Psoas muscle (tissue), 8 donors: ENCODE data around the gene TOMM34. TPM values are rescaled to one million over a fixed set of nuclear protein-coding genes. Genes with fewer than 3 reads are reported as not detected.

Experiments
- ATAC-seq, 4 donors: fragments of 200-7000 bp; cut with Tn5 transposase; one replicate each; pipeline ENCODE4 v1.9.1; 2020; ENCODE audit warnings: moderate library complexity in 3 of 4, mild to moderate bottlenecking in 2 of 4
- DNase-seq, 2 donors: peaks; one replicate each; pipeline ENCODE4 v3.0.0-alpha.2; 2020
- H3K27ac ChIP-seq: fragments of 200-600 bp; one replicate; pipeline ENCODE4 v1.8.0; 2022
- H3K27me3 ChIP-seq, 3 donors: fragments of 200-600 bp in 1 of 3; one replicate each; pipeline versions ENCODE4 v1.6.1 to v1.8.0; 2013 to 2022; ENCODE audit warnings: low read length in 2 of 3, mild to moderate bottlenecking in 2 of 3, moderate library complexity in 1 of 3; ENCODE audit not compliant: insufficient read depth in 3 of 3
- H3K36me3 ChIP-seq, 2 donors: fragments of 200-600 bp in 1 of 2; one replicate each; pipeline versions ENCODE4 v1.6.1 to v1.8.0; 2013 to 2022; ENCODE audit warnings: low read depth in 1 of 2, mild to moderate bottlenecking in 1 of 2, moderate library complexity in 1 of 2; ENCODE audit not compliant: insufficient read depth in 1 of 2
- H3K4me1 ChIP-seq: fragments of 200-600 bp; one replicate; pipeline ENCODE4 v1.8.0; 2022
- H3K4me3 ChIP-seq: fragments of 200-600 bp; one replicate; pipeline ENCODE4 v1.8.0; 2022; ENCODE audit warnings: mild to moderate bottlenecking
- H3K9me3 ChIP-seq: fragments of 200-600 bp; one replicate; pipeline ENCODE4 v1.8.0; 2022
- WGBS, 3 donors: extraction: QIAGEN DNeasy Blood & Tissue Kit; methylation state at CpG; one replicate each; pipeline versions ENCODE4 v1.1.6 to v1.1.7; 2013; 5-methylcytosine and 5-hydroxymethylcytosine counted together
- intact Hi-C, 2 donors: fragments of 100-400 bp; cut with DNase I; formaldehyde crosslinking; loops; one replicate each; pipeline versions ENCODE4 v1.11.0 to v1.14.2; 2022
- polyA plus RNA-seq, 3 donors: library from polyadenylated mRNA; stranded (reverse); fragments of 200-250 nt; gene quantifications; one replicate each; pipeline ENCODE4 v1.2.3, GENCODE V29; 2013
- total RNA-seq, 4 donors: library from RNA; stranded (reverse); fragmentation: NEBNext Ultra II Directional in 2 of 4; extraction: Animal tissue kit (Norgen Biotek cat#: 25700) in 2 of 4; gene quantifications; one replicate each; pipeline versions ENCODE4 v1.2.1 to v1.2.4, GENCODE V29; 2021 to 2023
- TF ChIP-seq, protein P1 (sequence below): fragments of 200-600 bp; IDR thresholded peaks from one replicate; pipeline ENCODE4 v1.8.0; 2022; ENCODE audit warnings: antibody characterized with exemption
- donor health status: healthy with polysubstance abuse.
- donor health status: DM: no; HTN: no; CAD: no; lungs with moderate emphysema.
- donor health status: Bipolar disorder and iron deficiency.
- donor health status: healthy.
- donor health status: DM: yes; HTN: yes; CAD: no.
- donor health status: DM: no; HTN: no; CAD: no.
- donor health status: DM: no; HTN: no; CAD: no.
- donor health status: DM: yes; HTN: yes; CAD: no.

Gene TOMM34
- total and polyA plus RNA-seq, 7 donors = 9.6 to 38.0 (median 17.6) TPM

DNA sequence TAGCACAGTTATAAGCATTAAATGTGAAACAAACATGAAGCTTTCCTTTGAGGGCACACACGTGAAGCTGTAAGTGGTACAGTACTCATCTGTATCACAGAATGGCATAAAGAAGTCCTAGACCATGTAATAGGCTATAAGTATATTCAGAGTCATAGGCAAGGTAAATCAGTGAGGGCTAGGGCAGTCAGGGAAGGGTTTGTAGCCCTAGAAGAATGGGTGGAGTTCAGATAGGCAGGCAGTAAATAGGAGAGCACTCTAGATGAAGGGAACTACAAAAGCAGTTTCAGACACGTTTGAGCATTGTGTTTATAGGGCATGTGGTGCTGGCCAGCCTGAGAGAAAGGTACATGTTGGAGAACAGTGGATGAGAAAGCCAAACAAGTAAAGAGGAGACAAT lies 65.2 kb downstream of the TOMM34 start:
- ATAC-seq (no peak), DNase-seq (no peak)
- WGBS, 3 donors = 64 to 77% (median 73%) methylated on average over 2 of the region's 2 CpGs
- Histone ChIP-seq H3K4me1 (peaks cover 23% of the 10 kb centered on the region), H3K9me3 (no peaks in the 10 kb centered on the region), H3K36me3 (peaks cover 0 to 2% of the 10 kb centered on the region in 2 donors), H3K27ac (no peak overlapping the region), H3K4me3 (no peak overlapping the region), H3K27me3 (no peaks in the 10 kb centered on the region)
- TF ChIP-seq, protein P1, sequence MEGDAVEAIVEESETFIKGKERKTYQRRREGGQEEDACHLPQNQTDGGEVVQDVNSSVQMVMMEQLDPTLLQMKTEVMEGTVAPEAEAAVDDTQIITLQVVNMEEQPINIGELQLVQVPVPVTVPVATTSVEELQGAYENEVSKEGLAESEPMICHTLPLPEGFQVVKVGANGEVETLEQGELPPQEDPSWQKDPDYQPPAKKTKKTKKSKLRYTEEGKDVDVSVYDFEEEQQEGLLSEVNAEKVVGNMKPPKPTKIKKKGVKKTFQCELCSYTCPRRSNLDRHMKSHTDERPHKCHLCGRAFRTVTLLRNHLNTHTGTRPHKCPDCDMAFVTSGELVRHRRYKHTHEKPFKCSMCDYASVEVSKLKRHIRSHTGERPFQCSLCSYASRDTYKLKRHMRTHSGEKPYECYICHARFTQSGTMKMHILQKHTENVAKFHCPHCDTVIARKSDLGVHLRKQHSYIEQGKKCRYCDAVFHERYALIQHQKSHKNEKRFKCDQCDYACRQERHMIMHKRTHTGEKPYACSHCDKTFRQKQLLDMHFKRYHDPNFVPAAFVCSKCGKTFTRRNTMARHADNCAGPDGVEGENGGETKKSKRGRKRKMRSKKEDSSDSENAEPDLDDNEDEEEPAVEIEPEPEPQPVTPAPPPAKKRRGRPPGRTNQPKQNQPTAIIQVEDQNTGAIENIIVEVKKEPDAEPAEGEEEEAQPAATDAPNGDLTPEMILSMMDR = no peak
- intact Hi-C loops = no loop called here

Other genes with a start within 250 kb of the TOMM34 start
- 10 to 100 TPM in 2 of 4 donors, 1 to 10 TPM in 2; 4.2 to 20.9 (median 9.9) TPM for gene CCN5, start 245.0 kb downstream of the TOMM34 start, total RNA-seq
- gene CCN5, start 245.0 kb downstream of the TOMM34 start, polyA plus RNA-seq = 10 to 100 TPM in 1 of 3 donors, 1 to 10 TPM in 2; 3.3 to 14.8 (median 5.1) TPM
- gene KCNK15, start 214.5 kb downstream of the TOMM34 start, total RNA-seq = under 1 TPM; 0.11 to 0.79 (median 0.32) TPM
- under 1 TPM in 2 of 3 donors, not detected in 1; 0.08 to 0.23 TPM for gene KCNK15, start 214.5 kb downstream of the TOMM34 start, polyA plus RNA-seq
- gene RIMS4, start 149.9 kb downstream of the TOMM34 start, total RNA-seq = under 1 TPM; 0.16 to 0.73 (median 0.39) TPM
- gene RIMS4, start 149.9 kb downstream of the TOMM34 start, polyA plus RNA-seq = under 1 TPM; 0.01 to 0.10 (median 0.06) TPM
- 10 to 100 TPM; 63.2 to 92.1 (median 80.6) TPM for gene YWHAB, start 74.7 kb downstream of the TOMM34 start, total RNA-seq
- gene YWHAB, start 74.7 kb downstream of the TOMM34 start, polyA plus RNA-seq = 100 to 1,000 TPM in 1 of 3 donors, 10 to 100 TPM in 2; 44.2 to 109 (median 96.0) TPM
- 1 to 10 TPM; 1.5 to 2.8 (median 2.1) TPM for gene PABPC1L, start 50.3 kb downstream of the TOMM34 start, total RNA-seq
- gene PABPC1L, start 50.3 kb downstream of the TOMM34 start, polyA plus RNA-seq = 1 to 10 TPM; 1.0 to 2.4 (median 1.8) TPM
- gene STK4, start 6.1 kb upstream of the TOMM34 start, total RNA-seq = 1 to 10 TPM; 5.1 to 8.6 (median 7.3) TPM
- 1 to 10 TPM; 2.4 to 5.6 (median 4.0) TPM for gene STK4, start 6.1 kb upstream of the TOMM34 start, polyA plus RNA-seq
- not detected for gene KCNS1, start 140.7 kb upstream of the TOMM34 start, total RNA-seq
- under 1 TPM in 1 of 3 donors, not detected in 2; under 0.01 TPM for gene KCNS1, start 140.7 kb upstream of the TOMM34 start, polyA plus RNA-seq
- gene WFDC5, start 154.8 kb upstream of the TOMM34 start, total RNA-seq = not detected
- not detected for gene WFDC5, start 154.8 kb upstream of the TOMM34 start, polyA plus RNA-seq
- gene WFDC12, start 164.1 kb upstream of the TOMM34 start, total RNA-seq = not detected
- gene WFDC12, start 164.1 kb upstream of the TOMM34 start, polyA plus RNA-seq = not detected
- gene PI3, start 214.5 kb upstream of the TOMM34 start, total RNA-seq = under 1 TPM in 2 of 4 donors, not detected in 2; 0.40 to 0.54 TPM
- gene PI3, start 214.5 kb upstream of the TOMM34 start, polyA plus RNA-seq = under 1 TPM; 0.18 to 0.38 (median 0.18) TPM
- gene SEMG1, start 246.6 kb upstream of the TOMM34 start, total RNA-seq = not detected
- gene SEMG1, start 246.6 kb upstream of the TOMM34 start, polyA plus RNA-seq = not detected